ENCODE measurements around the gene HIGD1C.

DNA sequence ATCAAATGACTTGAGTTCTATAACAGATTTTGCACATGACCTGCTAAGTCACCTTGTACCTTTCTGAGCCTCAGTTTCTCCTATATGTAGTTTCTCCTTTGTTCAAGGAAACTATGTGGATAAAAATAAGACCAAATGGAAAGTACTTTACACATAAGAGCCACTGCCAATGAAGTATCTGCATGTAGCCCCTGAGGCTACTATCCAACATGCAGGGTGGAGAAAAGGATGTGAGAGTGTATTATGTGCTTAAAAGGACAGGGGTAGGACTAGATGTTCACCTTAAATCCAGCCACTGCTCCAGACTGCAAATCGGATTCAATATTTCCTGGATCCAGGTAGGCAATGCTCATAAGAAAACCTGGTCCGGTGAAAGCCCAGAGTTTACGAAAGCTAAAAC lies 52.7 kb downstream of the HIGD1C start:
- TF ChIP-seq, protein P1, sequence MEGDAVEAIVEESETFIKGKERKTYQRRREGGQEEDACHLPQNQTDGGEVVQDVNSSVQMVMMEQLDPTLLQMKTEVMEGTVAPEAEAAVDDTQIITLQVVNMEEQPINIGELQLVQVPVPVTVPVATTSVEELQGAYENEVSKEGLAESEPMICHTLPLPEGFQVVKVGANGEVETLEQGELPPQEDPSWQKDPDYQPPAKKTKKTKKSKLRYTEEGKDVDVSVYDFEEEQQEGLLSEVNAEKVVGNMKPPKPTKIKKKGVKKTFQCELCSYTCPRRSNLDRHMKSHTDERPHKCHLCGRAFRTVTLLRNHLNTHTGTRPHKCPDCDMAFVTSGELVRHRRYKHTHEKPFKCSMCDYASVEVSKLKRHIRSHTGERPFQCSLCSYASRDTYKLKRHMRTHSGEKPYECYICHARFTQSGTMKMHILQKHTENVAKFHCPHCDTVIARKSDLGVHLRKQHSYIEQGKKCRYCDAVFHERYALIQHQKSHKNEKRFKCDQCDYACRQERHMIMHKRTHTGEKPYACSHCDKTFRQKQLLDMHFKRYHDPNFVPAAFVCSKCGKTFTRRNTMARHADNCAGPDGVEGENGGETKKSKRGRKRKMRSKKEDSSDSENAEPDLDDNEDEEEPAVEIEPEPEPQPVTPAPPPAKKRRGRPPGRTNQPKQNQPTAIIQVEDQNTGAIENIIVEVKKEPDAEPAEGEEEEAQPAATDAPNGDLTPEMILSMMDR (IDR thresholded peaks at IDR 0.05) = no peak
- no peak for TF ChIP-seq ZFX (IDR thresholded peaks at IDR 0.05; ENCODE audit: borderline replicate concordance)
